Measurements from ENCODE around the gene UTF1.

The UTF1 gene

GRCh38 chr10:133258818-133259601, 29.0 kb downstream of the UTF1 start:
- TF ChIP-seq CTCF (IDR thresholded peaks at IDR 0.05; ENCODE audit: low read depth, low read length, poor library complexity, severe bottlenecking) (no peak), EZH2phosphoT487 (IDR thresholded peaks at IDR 0.05; ENCODE audit: borderline replicate concordance, low read length) (no peak)
- H3F3A ChIP-seq (ENCODE audit: control insufficient read depth, insufficient read depth) = no peaks in the 10 kb centered on the region
- no peaks in the 10 kb centered on the region for H4K20me1 ChIP-seq (ENCODE audit: control insufficient read depth, insufficient read depth, low read depth, low read length)
- H3K4me2 ChIP-seq (ENCODE audit: low read length) = peak overlapping the region; percentile 73
- H3K4me1 ChIP-seq (ENCODE audit: control insufficient read depth, low read length) = peaks cover 38% of the 10 kb centered on the region
- H3K27ac ChIP-seq (ENCODE audit: low read depth, low read length) = no peak overlapping the region
- 0 out of 2 replicates have a peak, but pooled peaks cover 6% of the 10 kb centered on the region for H3K27me3 ChIP-seq (ENCODE audit: control insufficient read depth, low read length)
- H3K9me3 ChIP-seq (ENCODE audit: control insufficient read depth, insufficient read depth, low read length) = peaks cover 10% of the 10 kb centered on the region; the same call in 1 of the 2 replicates
- no peaks in the 10 kb centered on the region for H3K9me2 ChIP-seq (replicated peaks; ENCODE audit: control insufficient read depth, low read length)
- H3K36me3 ChIP-seq (ENCODE audit: control insufficient read depth, low read length) = no peaks in the 10 kb centered on the region
- H3K4me3 ChIP-seq (ENCODE audit: low read length) = peak overlapping the region; percentile 1; the same call in 1 of the 2 replicates
- H3K79me2 ChIP-seq (ENCODE audit: control insufficient read depth, low read length) = no peaks in the 10 kb centered on the region

GRCh38 chr10:133259602-133259989, 29.6 kb downstream of the UTF1 start:
- H3F3A ChIP-seq (ENCODE audit: control insufficient read depth, insufficient read depth) = no peaks in the 10 kb centered on the region
- no peaks in the 10 kb centered on the region for H3K9me2 ChIP-seq (replicated peaks; ENCODE audit: control insufficient read depth, low read length)
- H3K36me3 ChIP-seq (ENCODE audit: control insufficient read depth, low read length) = no peaks in the 10 kb centered on the region
- TF ChIP-seq EZH2phosphoT487 (IDR thresholded peaks at IDR 0.05; ENCODE audit: borderline replicate concordance, low read length) (no peak), CTCF (IDR thresholded peaks at IDR 0.05; ENCODE audit: low read depth, low read length, poor library complexity, severe bottlenecking) (no peak)
- no peaks in the 10 kb centered on the region for H4K20me1 ChIP-seq (ENCODE audit: control insufficient read depth, insufficient read depth, low read depth, low read length)
- 0 out of 2 replicates have a peak, but pooled peaks cover 6% of the 10 kb centered on the region for H3K27me3 ChIP-seq (ENCODE audit: control insufficient read depth, low read length)
- no peak overlapping the region for H3K4me3 ChIP-seq (ENCODE audit: low read length)
- H3K4me2 ChIP-seq (ENCODE audit: low read length) = peak overlapping the region; percentile 73; the same call in 1 of the 2 replicates
- H3K4me1 ChIP-seq (ENCODE audit: control insufficient read depth, low read length) = peaks cover 38% of the 10 kb centered on the region
- H3K9me3 ChIP-seq (ENCODE audit: control insufficient read depth, insufficient read depth, low read length) = peaks cover 10% of the 10 kb centered on the region; the same call in 1 of the 2 replicates
- no peak overlapping the region for H3K27ac ChIP-seq (ENCODE audit: low read depth, low read length)
- H3K79me2 ChIP-seq (ENCODE audit: control insufficient read depth, low read length) = no peaks in the 10 kb centered on the region

GRCh38 chr10:133260895-133261725, 31.1 kb downstream of the UTF1 start:
- Histone ChIP-seq H3K27ac (ENCODE audit: low read depth, low read length) (no peak overlapping the region), H3K79me2 (ENCODE audit: control insufficient read depth, low read length) (no peaks in the 10 kb centered on the region), H3K9me3 (ENCODE audit: control insufficient read depth, insufficient read depth, low read length) (peaks cover 10% of the 10 kb centered on the region; the same call in 1 of the 2 replicates), H3K4me3 (ENCODE audit: low read length) (peak overlapping the region; percentile 82), H3K36me3 (ENCODE audit: control insufficient read depth, low read length) (no peaks in the 10 kb centered on the region), H4K20me1 (ENCODE audit: control insufficient read depth, insufficient read depth, low read depth, low read length) (no peaks in the 10 kb centered on the region), H3K4me2 (ENCODE audit: low read length) (peak overlapping the region; percentile 97), H3F3A (ENCODE audit: control insufficient read depth, insufficient read depth) (no peaks in the 10 kb centered on the region), H3K9me2 (replicated peaks; ENCODE audit: control insufficient read depth, low read length) (no peaks in the 10 kb centered on the region), H3K4me1 (ENCODE audit: control insufficient read depth, low read length) (peaks cover 38% of the 10 kb centered on the region), H3K27me3 (ENCODE audit: control insufficient read depth, low read length) (0 out of 2 replicates have a peak, but pooled peaks cover 6% of the 10 kb centered on the region)
- no peak for TF ChIP-seq EZH2phosphoT487 (IDR thresholded peaks at IDR 0.05; ENCODE audit: borderline replicate concordance, low read length)
- no peak for TF ChIP-seq CTCF (IDR thresholded peaks at IDR 0.05; ENCODE audit: low read depth, low read length, poor library complexity, severe bottlenecking)

Data from DOHH2 (cell line).